HCT116 (cell line): ENCODE data around the gene THBS3. TPM values are rescaled to one million over a fixed set of nuclear protein-coding genes. Genes with fewer than 3 reads are reported as not detected.
A peak's percentile ranks its signal among the peaks of the same experiment; 100 is the strongest.

Experiments
- ATAC-seq: fragments of 200-7000 bp; cut with Tn5 transposase; 2 replicates; pipeline ENCODE4 v1.9.1; 2020; ENCODE audit warnings: mild to moderate bottlenecking, moderate library complexity
- BruUV-seq: library from RNA; stranded (reverse); fragments of 400-500 nt; replicated peaks from 2 replicates; lab custom pipeline; 2021; lab: Mats Ljungman, UMichigan
- CTCF ChIA-PET: fragments of 300-600 bp; sonication (Branson Sonifier 250); formaldehyde crosslinking; loops from one replicate; lab custom pipeline; 2021; ENCODE audit warnings: antibody characterized with exemption; lab: Charles Lee
- POLR2A ChIA-PET: fragments of 300-600, 350-600 bp; sonication (Branson Sonifier 250); formaldehyde crosslinking; loops from one replicate; lab custom pipeline; 2021; ENCODE audit warnings: antibody characterized with exemption; lab: Charles Lee
- RAD21 ChIA-PET, 2 experiments: fragments of 300-600 bp; sonication (Branson Sonifier 250); formaldehyde crosslinking; loops; one replicate each; lab custom pipeline; 2023; ENCODE audit warnings: low total read pairs in 2 of 2; ENCODE audit not compliant: uncharacterized antibody in 2 of 2, unreplicated experiment in 2 of 2, low non-redundant PET in 1 of 2; lab: Charles Lee
- DNase-seq: peaks from one replicate; pipeline ENCODE4 v3.0.0-alpha.2; 2010; ENCODE audit warnings: low read depth, low spot score
- H2AFZ ChIP-seq: fragments of 200-600 bp; shearing (Covaris generic), sonication (generic); 2 replicates; pipeline ENCODE4 v1.6.1; 2017; ENCODE audit warnings: low read depth, mixed run types, mixed read lengths, antibody characterized with exemption, low read length; ENCODE audit not compliant: poor library complexity, severe bottlenecking
- H3K27ac ChIP-seq: 2 replicates; pipeline ENCODE4 v1.5.1; 2012; ENCODE audit warnings: low read depth, low read length
- H3K27me3 ChIP-seq: fragments of 200-600 bp; sonication (generic); 2 replicates; pipeline ENCODE4 v1.6.1; 2016; ENCODE audit warnings: mixed run types, low read length, mixed read lengths; ENCODE audit not compliant: insufficient read depth
- H3K36me3 ChIP-seq, 2 experiments: fragments of 200-500 bp in 1 of 2; fragments of 200-600 bp in 1 of 2; sonication (Bioruptor generic) in 1 of 2; sonication (generic) in 1 of 2; 2 replicates each; pipeline versions ENCODE4 v1.5.1 to v1.6.1; 2014 to 2016; ENCODE audit warnings: low read length in 2 of 2, inconsistent platforms in 1 of 2, mixed read lengths in 1 of 2, mixed run types in 1 of 2; ENCODE audit not compliant: insufficient read depth in 2 of 2, control insufficient read depth in 1 of 2
- H3K4me1 ChIP-seq, 2 experiments: fragments of 200-600 bp in 1 of 2; sonication (generic) in 1 of 2; 2 replicates each; pipeline versions ENCODE4 v1.5.1 to v1.6.1; 2012 to 2017; ENCODE audit warnings: low read length in 2 of 2, inconsistent platforms in 1 of 2, mild to moderate bottlenecking in 1 of 2, mixed read lengths in 1 of 2, mixed run types in 1 of 2, moderate library complexity in 1 of 2; ENCODE audit not compliant: insufficient read depth in 2 of 2, control insufficient read depth in 1 of 2
- H3K4me2 ChIP-seq: fragments of 200-600 bp; sonication (generic); 2 replicates; pipeline ENCODE4 v1.6.1; 2017; ENCODE audit warnings: mixed run types, low read length, mixed read lengths
- H3K4me3 ChIP-seq, 2 experiments: fragments of 200-600 bp in 1 of 2; sonication (generic) in 1 of 2; replicated peaks in 1 of 2; 2 replicates each; pipeline ENCODE4 v1.5.1; 2011 to 2016; ENCODE audit warnings: low read length in 2 of 2, control low read depth in 1 of 2, low read depth in 1 of 2, mild to moderate bottlenecking in 1 of 2, mixed read lengths in 1 of 2, mixed run types in 1 of 2
- H3K79me2 ChIP-seq: fragments of 200-600 bp; sonication (generic); 2 replicates; pipeline ENCODE4 v1.6.1; 2017; ENCODE audit warnings: mild to moderate bottlenecking, mixed run types, low read length, moderate library complexity, mixed read lengths; ENCODE audit not compliant: insufficient read depth
- H3K9ac ChIP-seq: fragments of 200-600 bp; sonication (generic); 2 replicates; pipeline ENCODE4 v1.6.1; 2016; ENCODE audit warnings: low read length, mixed read lengths
- H3K9me2 ChIP-seq: fragments of 200-600 bp; sonication (generic), shearing (Covaris generic); 2 replicates; pipeline ENCODE4 v1.6.1; 2017; ENCODE audit warnings: mixed run types, mild to moderate bottlenecking, moderate library complexity; ENCODE audit not compliant: insufficient read depth
- H3K9me3 ChIP-seq, 2 experiments: fragments of 200-500 bp in 1 of 2; fragments of 200-600 bp in 1 of 2; sonication (Bioruptor generic) in 1 of 2; sonication (generic) in 1 of 2; 2 replicates each; pipeline ENCODE4 v1.6.1; 2014 to 2017; ENCODE audit warnings: low read length in 2 of 2, mixed read lengths in 2 of 2, inconsistent platforms in 1 of 2, low read depth in 1 of 2, mild to moderate bottlenecking in 1 of 2, mixed run types in 1 of 2, moderate library complexity in 1 of 2; ENCODE audit not compliant: control insufficient read depth in 1 of 2, insufficient read depth in 1 of 2
- H4K20me1 ChIP-seq: fragments of 200-600 bp; sonication (generic), shearing (Covaris generic); 2 replicates; pipeline ENCODE4 v1.6.1; 2017; ENCODE audit warnings: mixed run types, mild to moderate bottlenecking, moderate library complexity; ENCODE audit not compliant: insufficient read depth
- CTCF ChIP-seq, 3 experiments: fragments of 200-600 bp in 1 of 3; sonication (generic) in 1 of 3; IDR thresholded peaks in 2 of 3; conservative IDR thresholded peaks in 1 of 3; 2 replicates each; pipeline ENCODE4 v1.5.1; 2012 to 2017; ENCODE audit warnings: low read depth in 2 of 3, low read length in 2 of 3, antibody characterized with exemption in 1 of 3, borderline replicate concordance in 1 of 3, control low read depth in 1 of 3, mild to moderate bottlenecking in 1 of 3, mixed read lengths in 1 of 3, mixed run types in 1 of 3, moderate library complexity in 1 of 3; ENCODE audit not compliant: insufficient read depth in 1 of 3
- POLR2AphosphoS5 ChIP-seq: IDR thresholded peaks from 2 replicates; pipeline ENCODE4 v1.6.1; 2011; ENCODE audit warnings: mild to moderate bottlenecking, low read depth, low read length, moderate library complexity
- TCF7L2 ChIP-seq: IDR thresholded peaks from 2 replicates; pipeline ENCODE4 v1.7.0; 2011; ENCODE audit warnings: borderline replicate concordance, inconsistent platforms; ENCODE audit not compliant: insufficient read depth, insufficient read length; ENCODE audit errors: extremely low read depth
- ZBTB33 ChIP-seq: IDR thresholded peaks from 2 replicates; pipeline ENCODE4 v1.6.1; 2011; ENCODE audit warnings: mild to moderate bottlenecking, low read length, moderate library complexity; ENCODE audit not compliant: insufficient replicate concordance; ENCODE audit errors: extremely low read depth
- intact Hi-C: fragments of 100-400 bp; cut with micrococcal nuclease; formaldehyde crosslinking; loops from 2 replicates; pipeline ENCODE4 v1.10.0; 2022
- total RNA-seq: library from RNA; stranded (reverse); gene quantifications from one replicate; pipeline ENCODE4 v1.2.1, GENCODE V29; 2021; ENCODE audit not compliant: unreplicated experiment

THBS3 gene
- total RNA-seq, 1 experiment from 2014 or later = 15.9 TPM

GRCh38 chr1:155167166-155168104 is 40.3 kb downstream of the THBS3 start:
- Histone ChIP-seq H3K9ac (peak overlapping the region; percentile 50), H3K79me2 (peaks cover 19% of the 10 kb centered on the region), H3K36me3 (peaks cover 2 to 7% of the 10 kb centered on the region in 2 experiments; a peak in 3 of 4 replicates), H3K4me3 (peak overlapping the region; percentile 41 to 59), H4K20me1 (no peaks in the 10 kb centered on the region), H3K9me3 (no peaks in the 10 kb centered on the region), H3K4me2 (peak overlapping the region; percentile 94), H3K27ac (peak overlapping the region; percentile 48), H2AFZ (peak overlapping the region; percentile 91), H3K4me1 (peaks cover 9 to 19% of the 10 kb centered on the region in 2 experiments; a peak in 2 of 4 replicates), H3K9me2 (no peaks in the 10 kb centered on the region), H3K27me3 (no peaks in the 10 kb centered on the region)
- peak in 2 of 3 experiments; percentile 88 to 95; a peak in 4 of 6 replicates for TF ChIP-seq CTCF (IDR thresholded peaks at IDR 0.05 in 2 of 3, conservative IDR thresholded peaks at IDR 0.05 in 1 of 3; ENCODE audit: borderline replicate concordance in 1 of 3, insufficient read depth in 1 of 3, low read depth in 2 of 3, low read length in 2 of 3)
- peak; percentile 52; the same call in 1 of the 2 replicates for TF ChIP-seq POLR2AphosphoS5
- TF ChIP-seq TCF7L2 = peak; percentile 47
- no peak for TF ChIP-seq ZBTB33
- ChIA-PET RAD21 (interaction anchor here (0.6 to 1.7 kb wide), 10 partner anchors 27 to 82 kb away, joined by 3 to 35 read pairs (median 6); partner anchors contain the start of genes DPM3 (in 1 of the 2) and SLC50A1 (in 1 of the 2)), POLR2A (interaction anchor here (0.8 to 1.5 kb wide), 4 partner anchors 13 to 92 kb away, joined by 3 to 7 read pairs (median 5); no protein-coding TSS in a partner anchor), CTCF (interaction anchor here (0.6 to 3.1 kb wide), 33 partner anchors 9 to 166 kb away, joined by 3 to 163 read pairs (median 4); partner anchors contain the start of genes ADAM15, DPM3, EFNA3 and EFNA4)
- ATAC-seq = peak; percentile 88
- peak; percentile 89 for DNase-seq
- intact Hi-C loops = loop anchor here (1.0 to 5.0 kb wide), 3 partner anchors 33 to 76 kb away; partner anchors contain the start of gene SLC50A1
- no TSS peak for BruUV-seq
